Measurements from ENCODE around the gene KCTD16. TPM values are rescaled to one million over a fixed set of nuclear protein-coding genes. Genes with fewer than 3 reads are reported as not detected.

Gene KCTD16
- total and polyA plus RNA-seq, 12 donors: 0.04 to 2.1 (median 0.48) TPM; not detected in 1

DNA sequence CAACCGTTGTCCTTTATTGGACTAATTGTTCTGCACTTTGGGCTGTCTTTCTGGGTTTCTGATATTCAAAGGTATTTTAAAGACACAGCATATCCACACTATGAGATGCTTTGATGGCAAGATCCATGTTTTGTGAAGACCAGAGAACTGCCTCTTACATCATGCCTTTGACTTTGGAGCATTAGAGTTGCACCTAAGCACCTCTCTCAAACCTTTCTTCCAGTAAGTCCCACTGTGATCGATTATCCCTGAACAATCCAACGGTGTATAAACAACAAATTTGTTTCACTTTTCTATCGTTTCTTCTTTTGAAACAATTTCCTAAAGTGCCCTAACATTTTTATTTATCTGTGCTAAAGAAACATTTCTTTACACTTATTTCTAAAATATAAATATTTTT is 144.4 kb downstream of the KCTD16 start:
- TF ChIP-seq, protein P1, sequence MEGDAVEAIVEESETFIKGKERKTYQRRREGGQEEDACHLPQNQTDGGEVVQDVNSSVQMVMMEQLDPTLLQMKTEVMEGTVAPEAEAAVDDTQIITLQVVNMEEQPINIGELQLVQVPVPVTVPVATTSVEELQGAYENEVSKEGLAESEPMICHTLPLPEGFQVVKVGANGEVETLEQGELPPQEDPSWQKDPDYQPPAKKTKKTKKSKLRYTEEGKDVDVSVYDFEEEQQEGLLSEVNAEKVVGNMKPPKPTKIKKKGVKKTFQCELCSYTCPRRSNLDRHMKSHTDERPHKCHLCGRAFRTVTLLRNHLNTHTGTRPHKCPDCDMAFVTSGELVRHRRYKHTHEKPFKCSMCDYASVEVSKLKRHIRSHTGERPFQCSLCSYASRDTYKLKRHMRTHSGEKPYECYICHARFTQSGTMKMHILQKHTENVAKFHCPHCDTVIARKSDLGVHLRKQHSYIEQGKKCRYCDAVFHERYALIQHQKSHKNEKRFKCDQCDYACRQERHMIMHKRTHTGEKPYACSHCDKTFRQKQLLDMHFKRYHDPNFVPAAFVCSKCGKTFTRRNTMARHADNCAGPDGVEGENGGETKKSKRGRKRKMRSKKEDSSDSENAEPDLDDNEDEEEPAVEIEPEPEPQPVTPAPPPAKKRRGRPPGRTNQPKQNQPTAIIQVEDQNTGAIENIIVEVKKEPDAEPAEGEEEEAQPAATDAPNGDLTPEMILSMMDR (IDR thresholded peaks at IDR 0.05): no peak
- no peak for TF ChIP-seq POLR2A (IDR thresholded peaks at IDR 0.05)
- Histone ChIP-seq H3K4me3 (no peak overlapping the region), H3K27ac (no peak overlapping the region), H3K36me3 (replicated peaks in 1 of 2) (no peaks in the 10 kb centered on the region), H3K27me3 (peaks cover 10% of the 10 kb centered on the region), H3K9me3 (replicated peaks in 1 of 3) (no peaks in the 10 kb centered on the region), H3K4me1 (replicated peaks in 1 of 2) (no peaks in the 10 kb centered on the region)
- WGBS, 4 donors: 71 to 82% (median 77%) methylated on average over 4 of the region's 4 CpGs
- DNase-seq: no peak
- intact Hi-C loops (cut with DNase I): no loop called here

DNA sequence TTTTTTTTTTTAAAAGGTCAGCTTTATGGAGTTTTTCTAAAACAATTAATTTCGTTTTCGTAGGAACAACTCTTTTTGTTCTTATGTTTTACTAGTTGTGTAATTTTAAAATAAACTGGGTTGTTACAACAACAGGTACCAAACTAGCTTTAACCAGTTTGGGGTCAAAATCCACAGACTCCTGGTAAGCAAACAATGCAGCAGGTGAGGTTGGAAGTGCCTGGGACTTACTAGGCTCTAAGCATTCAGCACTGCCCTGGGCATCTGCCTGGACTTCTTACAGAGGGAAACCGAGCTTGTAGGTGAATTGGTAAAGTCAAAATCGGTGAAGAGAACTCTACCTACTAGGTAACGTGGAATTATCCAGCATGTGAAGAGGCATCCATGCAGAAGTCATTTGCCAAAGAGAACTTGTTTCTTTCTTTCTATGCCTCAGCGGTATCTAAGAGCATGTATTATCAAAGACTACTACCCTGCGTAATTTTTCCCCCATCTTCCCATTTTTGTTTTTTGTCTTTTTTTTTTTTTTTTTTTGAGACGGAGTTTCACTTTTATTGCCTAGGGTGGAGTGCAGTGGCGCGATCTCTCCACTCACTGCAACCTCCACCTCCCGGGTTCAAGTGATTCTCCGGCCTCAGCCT is 145.4 kb downstream of the KCTD16 start:
- Histone ChIP-seq H3K36me3 (replicated peaks in 1 of 2) (no peaks in the 10 kb centered on the region), H3K9me3 (replicated peaks in 1 of 3) (no peaks in the 10 kb centered on the region), H3K4me1 (replicated peaks in 1 of 2) (no peaks in the 10 kb centered on the region), H3K27me3 (peaks cover 10% of the 10 kb centered on the region), H3K4me3 (no peak overlapping the region), H3K27ac (no peak overlapping the region)
- intact Hi-C loops (cut with DNase I): no loop called here
- DNase-seq: no peak
- TF ChIP-seq POLR2A (IDR thresholded peaks at IDR 0.05): no peak
- TF ChIP-seq, protein P1 (IDR thresholded peaks at IDR 0.05): no peak
- WGBS, 4 donors: 85 to 89% (median 86%) methylated on average over 12 of the region's 12 CpGs

DNA sequence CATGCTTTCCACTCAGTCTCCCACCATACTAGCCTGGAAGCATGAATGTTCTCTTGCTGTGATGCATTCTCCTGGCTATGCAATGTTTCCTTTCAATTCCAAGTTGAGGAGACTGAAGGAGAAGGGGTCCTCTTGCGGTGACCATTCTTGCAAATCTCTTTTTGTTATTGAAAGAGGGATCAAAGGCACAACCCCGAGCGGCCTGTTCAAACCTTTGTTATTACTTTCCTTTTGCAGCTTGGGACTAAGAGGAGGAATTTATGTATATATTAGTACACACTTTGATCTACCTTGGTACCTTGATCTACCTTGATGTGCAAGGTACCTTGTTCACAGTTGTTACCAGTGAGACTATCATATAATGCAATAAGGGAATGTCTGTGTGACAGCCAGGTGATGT is 147.3 kb downstream of the KCTD16 start:
- no peak overlapping the region for H3K4me3 ChIP-seq

DNA sequence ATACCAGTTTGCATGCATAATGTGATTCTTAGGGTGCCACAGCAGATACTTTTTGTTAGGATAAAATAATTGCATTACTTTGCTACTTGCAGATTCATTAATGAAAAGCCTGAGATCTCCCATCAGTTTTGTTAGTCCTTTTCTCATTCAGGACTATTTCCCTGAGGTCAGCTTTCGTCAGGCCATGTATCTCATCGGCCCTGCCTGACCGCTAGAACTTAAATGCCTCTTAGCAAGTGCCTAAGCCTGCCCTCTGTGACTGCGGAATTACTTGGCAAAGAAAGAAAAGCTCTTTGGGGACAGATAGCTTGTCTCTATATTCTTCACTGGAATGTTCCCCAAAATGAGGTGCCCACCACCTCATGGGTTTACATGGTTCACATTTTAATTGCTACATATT is 147.8 kb downstream of the KCTD16 start:
- DNase-seq: no peak
- no peak for TF ChIP-seq POLR2A (IDR thresholded peaks at IDR 0.05)
- TF ChIP-seq, protein P1 (IDR thresholded peaks at IDR 0.05): no peak
- Histone ChIP-seq H3K4me1 (replicated peaks in 1 of 2) (no peaks in the 10 kb centered on the region), H3K27me3 (peaks cover 10% of the 10 kb centered on the region), H3K4me3 (no peak overlapping the region), H3K9me3 (replicated peaks in 1 of 3) (no peaks in the 10 kb centered on the region), H3K27ac (no peak overlapping the region), H3K36me3 (replicated peaks in 1 of 2) (no peaks in the 10 kb centered on the region)
- WGBS, 4 donors: 65 to 78% (median 69%) methylated on average over 4 of the region's 4 CpGs
- intact Hi-C loops (cut with DNase I): no loop called here

More for the DNA sequence above, 147.3 kb downstream of the KCTD16 start:
- TF ChIP-seq POLR2A (IDR thresholded peaks at IDR 0.05): no peak
- TF ChIP-seq, protein P1 (IDR thresholded peaks at IDR 0.05): no peak
- 47 to 82% (median 73%) methylated on average over 3 of the region's 3 CpGs for WGBS, 4 donors
- peaks cover 10% of the 10 kb centered on the region for H3K27me3 ChIP-seq
- H3K4me1 ChIP-seq (replicated peaks in 1 of 2): no peaks in the 10 kb centered on the region
- intact Hi-C loops (cut with DNase I): no loop called here
- no peak for DNase-seq
- H3K36me3 ChIP-seq (replicated peaks in 1 of 2): no peaks in the 10 kb centered on the region
- H3K9me3 ChIP-seq (replicated peaks in 1 of 3): no peaks in the 10 kb centered on the region
- no peak overlapping the region for H3K27ac ChIP-seq
